Umbilical cord (tissue), 2 donors: ENCODE measurements around the gene C10orf71. TPM values are rescaled to one million over a fixed set of nuclear protein-coding genes. Genes with fewer than 3 reads are reported as not detected.

Experiments used
- DNase-seq: peaks from one replicate; pipeline ENCODE4 v3.0.0-alpha.2; 2015; ENCODE audit warnings: low spot score
- total RNA-seq: library from RNA; depleted of rRNA; stranded (reverse); fragments of >200 nt; gene quantifications from one replicate; pipeline ENCODE4 v1.2.3, GENCODE V29; 2014; ENCODE audit warnings: low replicate concordance; ENCODE audit not compliant: insufficient read depth

The C10orf71 gene
- total RNA-seq, 1 donor from 2014 or later = 3.6 TPM

- DNase-seq = no peak
Observed at GRCh38 chr10:49318028-49318427, 19.1 kb downstream of the C10orf71 start.

- DNase-seq = no peak
Observed at GRCh38 chr10:49318755-49319154, 19.8 kb downstream of the C10orf71 start.

- DNase-seq = no peak
Observed at GRCh38 chr10:49319206-49319605, 20.2 kb downstream of the C10orf71 start.

- DNase-seq = no peak
Observed at GRCh38 chr10:49320191-49320590, 21.2 kb downstream of the C10orf71 start.

GRCh38 chr10:49321021-49321420, 22.1 kb downstream of the C10orf71 start:
- DNase-seq = no peak

- DNase-seq = no peak
Observed at GRCh38 chr10:49322371-49323170, 23.6 kb downstream of the C10orf71 start.

- no peak for DNase-seq
Observed at GRCh38 chr10:49323171-49323895, 24.4 kb downstream of the C10orf71 start.

- no peak for DNase-seq
Observed at GRCh38 chr10:49323896-49324270, 24.9 kb downstream of the C10orf71 start.

GRCh38 chr10:49324711-49325110, 25.7 kb downstream of the C10orf71 start:
- no peak for DNase-seq

GRCh38 chr10:49325131-49325915, 26.4 kb downstream of the C10orf71 start:
- no peak for DNase-seq

GRCh38 chr10:49325916-49326783, 27.2 kb downstream of the C10orf71 start:
- no peak for DNase-seq

GRCh38 chr10:49327036-49327813, 28.3 kb downstream of the C10orf71 start:
- DNase-seq = no peak

GRCh38 chr10:49328401-49329145, 29.6 kb downstream of the C10orf71 start:
- DNase-seq = no peak

GRCh38 chr10:49329146-49329505, 30.2 kb downstream of the C10orf71 start:
- DNase-seq = no peak

- DNase-seq = no peak
Observed at GRCh38 chr10:49330127-49330665, 31.2 kb downstream of the C10orf71 start.

GRCh38 chr10:49331431-49331830, 32.5 kb downstream of the C10orf71 start:
- no peak for DNase-seq

- DNase-seq = no peak
Observed at GRCh38 chr10:49332333-49332732, 33.4 kb downstream of the C10orf71 start.

- no peak for DNase-seq
Observed at GRCh38 chr10:49332768-49333167, 33.8 kb downstream of the C10orf71 start.

GRCh38 chr10:49333192-49333591, 34.2 kb downstream of the C10orf71 start:
- DNase-seq = no peak

GRCh38 chr10:49334964-49335363, 36.0 kb downstream of the C10orf71 start:
- no peak for DNase-seq
